Gastroesophageal sphincter (tissue), 3 donors: ENCODE measurements around the gene MMP28.

Experiments
- EP300 ChIP-seq: sonication (generic); formaldehyde crosslinking; IDR thresholded peaks from one replicate; pipeline ENCODE4 v1.6.1; 2017; ENCODE audit warnings: antibody characterized with exemption, mild to moderate bottlenecking
- POLR2A ChIP-seq, 2 donors: fragments of 450-650 bp; IDR thresholded peaks; one replicate each; pipeline ENCODE4 v1.6.1; 2017; ENCODE audit warnings: antibody characterized with exemption in 2 of 2, mild to moderate bottlenecking in 2 of 2, moderate library complexity in 1 of 2
- POLR2AphosphoS5 ChIP-seq: sonication (generic); formaldehyde crosslinking; IDR thresholded peaks from one replicate; pipeline ENCODE4 v1.6.1; 2017; ENCODE audit warnings: antibody characterized with exemption
- TF ChIP-seq, protein P1 (sequence below), 4 experiments: fragments of 200-600 bp in 2 of 4; fragments of 450-650 bp in 2 of 4; sonication (generic) in 1 of 4; IDR thresholded peaks; one replicate each; pipeline ENCODE4 v1.5.1; 2017 to 2019; ENCODE audit warnings: antibody characterized with exemption in 4 of 4, mild to moderate bottlenecking in 2 of 4, moderate library complexity in 2 of 4

DNA sequence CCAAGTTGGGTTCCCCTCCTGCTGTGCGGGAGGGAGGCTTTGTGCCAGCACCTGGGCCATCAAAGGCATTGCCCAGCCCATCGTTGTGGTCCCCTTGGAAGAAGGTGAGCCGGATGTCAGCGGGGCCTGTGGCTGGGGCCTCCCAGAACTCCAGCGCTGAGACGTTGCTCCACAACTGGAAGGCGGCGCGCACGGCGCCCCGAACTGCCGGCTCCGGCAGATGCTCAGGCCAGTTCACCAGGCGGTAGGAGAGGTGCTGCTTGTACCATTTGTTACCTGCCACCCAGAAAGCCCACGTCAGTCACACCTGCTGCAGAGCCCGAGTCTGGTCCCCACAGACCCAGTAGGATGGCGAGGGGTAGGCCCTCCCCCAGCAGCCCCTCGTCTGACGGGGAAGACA lies 22.3 kb downstream of the MMP28 start:
- TF ChIP-seq, protein P1, sequence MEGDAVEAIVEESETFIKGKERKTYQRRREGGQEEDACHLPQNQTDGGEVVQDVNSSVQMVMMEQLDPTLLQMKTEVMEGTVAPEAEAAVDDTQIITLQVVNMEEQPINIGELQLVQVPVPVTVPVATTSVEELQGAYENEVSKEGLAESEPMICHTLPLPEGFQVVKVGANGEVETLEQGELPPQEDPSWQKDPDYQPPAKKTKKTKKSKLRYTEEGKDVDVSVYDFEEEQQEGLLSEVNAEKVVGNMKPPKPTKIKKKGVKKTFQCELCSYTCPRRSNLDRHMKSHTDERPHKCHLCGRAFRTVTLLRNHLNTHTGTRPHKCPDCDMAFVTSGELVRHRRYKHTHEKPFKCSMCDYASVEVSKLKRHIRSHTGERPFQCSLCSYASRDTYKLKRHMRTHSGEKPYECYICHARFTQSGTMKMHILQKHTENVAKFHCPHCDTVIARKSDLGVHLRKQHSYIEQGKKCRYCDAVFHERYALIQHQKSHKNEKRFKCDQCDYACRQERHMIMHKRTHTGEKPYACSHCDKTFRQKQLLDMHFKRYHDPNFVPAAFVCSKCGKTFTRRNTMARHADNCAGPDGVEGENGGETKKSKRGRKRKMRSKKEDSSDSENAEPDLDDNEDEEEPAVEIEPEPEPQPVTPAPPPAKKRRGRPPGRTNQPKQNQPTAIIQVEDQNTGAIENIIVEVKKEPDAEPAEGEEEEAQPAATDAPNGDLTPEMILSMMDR (IDR thresholded peaks at IDR 0.05), result no peak
- TF ChIP-seq POLR2AphosphoS5 (no peak), EP300 (no peak), POLR2A (IDR thresholded peaks at IDR 0.05) (no peak)
